HG03095 (cell line): ENCODE data around the gene ZSCAN10.

ENCODE experiments used
- ATAC-seq: cut with Tn5 transposase; IDR thresholded peaks from one replicate; pipeline ENCODE4 v1.9.1; 2021; ENCODE audit warnings: moderate library complexity; ENCODE audit not compliant: unreplicated experiment

The ZSCAN10 gene

GRCh38 chr16:3049921-3050481 is 49.1 kb downstream of the ZSCAN10 start:
- no peak for ATAC-seq

DNA sequence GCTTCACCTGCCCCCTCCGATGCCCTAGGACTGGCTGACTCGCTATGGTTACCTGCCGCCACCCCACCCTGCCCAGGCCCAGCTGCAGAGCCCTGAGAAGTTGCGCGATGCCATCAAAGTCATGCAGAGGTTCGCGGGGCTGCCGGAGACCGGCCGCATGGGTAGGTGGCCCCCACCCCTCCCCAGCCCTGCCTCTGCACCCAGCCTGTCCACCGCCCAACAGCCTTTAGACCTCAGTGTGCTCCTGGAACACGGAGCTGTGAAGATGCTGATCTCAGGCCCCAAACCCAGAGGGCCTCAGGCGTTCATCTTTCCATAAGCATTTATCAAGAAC is 51.7 kb downstream of the ZSCAN10 start:
- ATAC-seq, result no peak

DNA sequence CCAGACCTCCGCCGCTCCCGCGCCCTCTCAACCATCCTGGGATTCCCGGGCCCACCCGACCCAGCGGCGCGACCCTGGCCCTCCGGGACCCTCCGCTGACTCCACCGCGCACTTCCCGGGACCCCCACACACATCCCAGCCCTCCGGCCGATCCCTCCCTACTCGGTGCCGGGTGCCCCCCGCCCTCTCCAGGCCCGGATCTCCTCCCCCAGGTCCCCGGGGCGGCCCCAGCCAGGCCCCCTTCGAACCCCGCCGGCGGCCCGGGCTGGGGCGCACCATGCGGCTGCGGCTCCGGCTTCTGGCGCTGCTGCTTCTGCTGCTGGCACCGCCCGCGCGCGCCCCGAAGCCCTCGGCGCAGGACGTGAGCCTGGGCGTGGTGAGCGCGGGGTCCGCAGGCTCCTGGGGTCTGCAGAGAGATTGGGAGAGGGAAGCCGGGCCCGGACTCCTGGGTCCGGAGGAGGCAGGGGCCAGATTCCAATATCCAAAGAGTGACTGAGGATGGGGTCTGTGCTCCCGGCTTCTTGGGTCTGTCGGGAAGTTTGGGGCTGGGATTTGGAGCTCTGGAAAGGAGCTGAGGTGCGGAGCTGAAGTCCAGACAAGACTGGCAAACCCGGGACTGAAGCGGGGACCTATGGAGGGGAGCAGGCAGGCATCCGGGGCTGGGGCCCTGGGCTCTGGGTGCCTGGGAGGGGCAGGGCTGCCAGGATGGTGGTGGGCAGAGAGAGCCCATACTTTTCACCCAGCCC is 52.3 kb downstream of the ZSCAN10 start:
- no peak for ATAC-seq

- no peak for ATAC-seq
These were observed 53.1 kb downstream of the ZSCAN10 start, which contains the start of gene MMP25 for GRCh38 chr16:3045758-3046640. MMP25 (plus strand) TSS chr16:3046561; CDS start chr16:3046918, 357 bp downstream.

- no peak for ATAC-seq
These were observed 54.4 kb downstream of the ZSCAN10 start for GRCh38 chr16:3044708-3045107.

GRCh38 chr16:3042376-3042775 is 56.7 kb downstream of the ZSCAN10 start:
- ATAC-seq, result no peak

- no peak for ATAC-seq
These were observed 60.2 kb downstream of the ZSCAN10 start for GRCh38 chr16:3038896-3039295.
